Measurements from ENCODE around the gene ASCL3.

DNA sequence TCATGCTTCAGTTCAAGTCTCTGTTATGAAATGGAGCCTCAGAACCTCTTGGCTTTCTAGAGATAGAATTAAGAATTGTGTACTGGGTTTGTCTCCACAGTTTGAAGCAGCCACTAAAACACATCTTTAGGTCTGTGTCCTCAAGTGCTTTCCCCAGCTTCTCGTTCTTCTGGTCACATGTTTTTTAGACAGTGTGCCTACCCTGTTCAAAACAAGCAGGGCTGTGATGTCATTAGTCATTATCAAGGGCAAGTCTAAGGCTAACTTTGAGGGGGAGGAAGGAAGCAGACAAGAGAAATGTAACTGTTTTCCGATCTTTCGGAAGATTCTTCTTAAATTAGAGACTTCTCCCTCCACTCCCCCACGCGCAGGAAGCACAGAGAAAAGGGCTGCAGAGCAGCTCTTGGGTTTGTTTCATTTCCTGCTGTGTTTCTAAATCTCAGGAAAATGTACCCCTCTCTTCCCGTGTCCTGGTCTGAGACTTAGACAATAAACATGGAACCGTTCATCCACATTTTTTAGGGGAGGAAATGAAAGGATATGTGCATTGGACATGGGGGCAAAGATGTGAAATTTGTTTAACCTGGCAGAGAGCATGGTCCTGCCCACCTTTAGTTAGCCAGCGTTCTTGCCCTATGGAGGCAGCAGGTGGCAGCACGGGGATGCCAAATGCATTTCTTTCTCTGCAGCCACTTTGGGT lies 28.7 kb downstream of the ASCL3 start:
- TF ChIP-seq POLR2A (IDR thresholded peaks at IDR 0.05; ENCODE audit: low read depth) (no peak), POLR2AphosphoS5 (IDR thresholded peaks at IDR 0.05) (peak in 1 of 2 donors; percentile 19)

Data from esophagus muscularis mucosa (tissue), 2 donors.